Upper lobe of left lung (tissue), 4 donors: Measurements from ENCODE around the gene CSH1.
"Not testable (repeated sequence)": the region's sequence is repeated elsewhere in the genome, so short reads cannot be mapped to it uniquely, and the experiment has no call there.

Experiments
- CTCF ChIP-seq, 6 experiments: fragments of 450-650 bp in 4 of 6; fragments of 200-600 bp in 2 of 6; sonication (generic) in 2 of 6; IDR thresholded peaks; one replicate each; pipeline ENCODE4 v1.5.1; 2016 to 2019; ENCODE audit warnings: antibody characterized with exemption in 6 of 6
- EP300 ChIP-seq, 4 donors: sonication (generic); formaldehyde crosslinking; IDR thresholded peaks; one replicate each; pipeline ENCODE4 v1.5.1; 2017; ENCODE audit warnings: antibody characterized with exemption in 4 of 4, control low read depth in 2 of 4
- POLR2A ChIP-seq, 4 donors: fragments of 450-650 bp; IDR thresholded peaks; one replicate each; pipeline ENCODE4 v1.5.1; 2016 to 2017; ENCODE audit warnings: antibody characterized with exemption in 4 of 4, mild to moderate bottlenecking in 2 of 4
- POLR2AphosphoS5 ChIP-seq, 2 donors: sonication (generic); formaldehyde crosslinking; IDR thresholded peaks; one replicate each; pipeline ENCODE4 v1.5.1; 2017; ENCODE audit warnings: antibody characterized with exemption in 2 of 2

DNA sequence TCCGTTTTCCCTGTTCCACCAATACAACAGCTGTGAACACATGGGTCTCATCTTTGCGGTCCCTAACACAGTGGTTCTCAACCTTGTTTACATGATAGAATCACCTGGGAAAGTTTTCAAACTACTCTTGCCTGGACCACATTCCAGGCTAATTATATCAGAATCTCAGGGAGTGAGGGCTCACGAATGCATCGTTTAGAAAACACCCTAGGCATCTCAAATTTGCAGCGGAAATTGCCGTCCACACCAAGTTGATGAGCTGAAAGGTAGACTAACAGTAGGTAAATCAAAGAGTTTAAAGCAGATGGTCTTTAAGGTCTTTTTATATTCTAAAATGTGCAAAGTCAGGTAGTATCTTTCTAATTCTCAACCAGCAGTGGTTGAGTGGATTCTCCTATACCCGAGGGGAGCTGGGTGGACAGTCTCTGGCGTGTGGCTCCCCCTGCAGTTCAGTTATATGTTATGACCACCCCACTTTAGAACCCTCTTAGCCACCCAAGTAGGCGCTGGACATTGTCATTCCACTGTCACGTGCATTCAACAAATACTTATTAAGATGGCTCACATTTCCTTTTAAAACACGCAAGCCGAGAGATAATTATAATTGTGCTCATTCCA, 10.9 kb upstream of the CSH1 start:
- TF ChIP-seq CTCF, POLR2A, POLR2AphosphoS5, EP300 (IDR thresholded peaks at IDR 0.05): not testable (repeated sequence)
